Nephron (organoid): ENCODE measurements around the gene PRKN.

Experiments used
- H3K27ac Mint-ChIP-seq, 3 experiments: 2 replicates each; pipeline ENCODE4 v1.8.0; 2020; ENCODE audit warnings: mixed read lengths in 3 of 3, mild to moderate bottlenecking in 2 of 3, moderate library complexity in 1 of 3
- H3K27me3 Mint-ChIP-seq: 2 replicates; pipeline ENCODE4 v1.8.0; 2021; ENCODE audit warnings: low read depth, mild to moderate bottlenecking, moderate library complexity, mixed read lengths
- H3K36me3 Mint-ChIP-seq: 2 replicates; pipeline ENCODE4 v1.8.0; 2020; ENCODE audit warnings: low read depth, mixed read lengths
- H3K4me1 Mint-ChIP-seq: 2 replicates; pipeline ENCODE4 v1.8.0; 2020; ENCODE audit warnings: mixed read lengths
- H3K4me3 Mint-ChIP-seq, 3 experiments: 2 replicates each; pipeline ENCODE4 v1.8.0; 2020; ENCODE audit warnings: mild to moderate bottlenecking in 3 of 3, mixed read lengths in 3 of 3, moderate library complexity in 2 of 3
- H3K9me3 Mint-ChIP-seq: 2 replicates; pipeline ENCODE4 v1.8.0; 2020; ENCODE audit warnings: mixed read lengths
- CTCF ChIP-seq, 3 experiments: fragments of 200-600 bp; sonication (generic); IDR thresholded peaks; one replicate each; pipeline ENCODE4 v1.5.0; 2021; ENCODE audit warnings: antibody characterized with exemption in 3 of 3; ENCODE audit not compliant: unreplicated experiment in 3 of 3

The PRKN gene

GRCh38 chr6:161817881-161818280, 909.7 kb downstream of the PRKN start:
- no peaks in the 10 kb centered on the region for H3K36me3 Mint-ChIP-seq
- H3K9me3 Mint-ChIP-seq: peaks cover 4% of the 10 kb centered on the region
- TF ChIP-seq CTCF (IDR thresholded peaks at IDR 0.05; ENCODE audit: unreplicated experiment in 3 of 3): no peak
- H3K27me3 Mint-ChIP-seq: no peaks in the 10 kb centered on the region
- no peaks in the 10 kb centered on the region for H3K4me1 Mint-ChIP-seq
- no peak overlapping the region for H3K4me3 Mint-ChIP-seq
- H3K27ac Mint-ChIP-seq: no peak overlapping the region

- no peak overlapping the region for H3K4me3 Mint-ChIP-seq
Observed at GRCh38 chr6:161815965-161816364, 911.6 kb downstream of the PRKN start.

GRCh38 chr6:161813156-161813555, 914.4 kb downstream of the PRKN start:
- no peak for TF ChIP-seq CTCF (IDR thresholded peaks at IDR 0.05; ENCODE audit: unreplicated experiment in 3 of 3)
- Mint-ChIP-seq H3K27ac (no peak overlapping the region), H3K27me3 (no peaks in the 10 kb centered on the region), H3K4me3 (no peak overlapping the region), H3K9me3 (peaks cover 11% of the 10 kb centered on the region), H3K4me1 (no peaks in the 10 kb centered on the region), H3K36me3 (no peaks in the 10 kb centered on the region)

More at GRCh38 chr6:161815965-161816364, 911.6 kb downstream of the PRKN start:
- Mint-ChIP-seq H3K27ac (no peak overlapping the region), H3K4me1 (no peaks in the 10 kb centered on the region), H3K36me3 (no peaks in the 10 kb centered on the region), H3K9me3 (peaks cover 11% of the 10 kb centered on the region), H3K27me3 (no peaks in the 10 kb centered on the region)
- no peak for TF ChIP-seq CTCF (IDR thresholded peaks at IDR 0.05; ENCODE audit: unreplicated experiment in 3 of 3)

GRCh38 chr6:161809971-161810370, 917.6 kb downstream of the PRKN start:
- no peak overlapping the region for H3K27ac Mint-ChIP-seq
- no peaks in the 10 kb centered on the region for H3K36me3 Mint-ChIP-seq
- no peaks in the 10 kb centered on the region for H3K27me3 Mint-ChIP-seq
- H3K9me3 Mint-ChIP-seq: peaks cover 11% of the 10 kb centered on the region
- no peaks in the 10 kb centered on the region for H3K4me1 Mint-ChIP-seq
- no peak overlapping the region for H3K4me3 Mint-ChIP-seq
- TF ChIP-seq CTCF (IDR thresholded peaks at IDR 0.05; ENCODE audit: unreplicated experiment in 3 of 3): no peak

- no peak overlapping the region for H3K4me3 Mint-ChIP-seq
- H3K9me3 Mint-ChIP-seq: no peaks in the 10 kb centered on the region
- H3K4me1 Mint-ChIP-seq: no peaks in the 10 kb centered on the region
- no peaks in the 10 kb centered on the region for H3K27me3 Mint-ChIP-seq
- H3K27ac Mint-ChIP-seq: no peak overlapping the region
- no peaks in the 10 kb centered on the region for H3K36me3 Mint-ChIP-seq
- no peak for TF ChIP-seq CTCF (IDR thresholded peaks at IDR 0.05; ENCODE audit: unreplicated experiment in 3 of 3)
Observed at GRCh38 chr6:161804838-161805237, 922.7 kb downstream of the PRKN start.

GRCh38 chr6:161803131-161803530, 924.4 kb downstream of the PRKN start:
- no peaks in the 10 kb centered on the region for H3K9me3 Mint-ChIP-seq
- no peaks in the 10 kb centered on the region for H3K4me1 Mint-ChIP-seq
- H3K27me3 Mint-ChIP-seq: no peaks in the 10 kb centered on the region
- no peak overlapping the region for H3K4me3 Mint-ChIP-seq
- no peaks in the 10 kb centered on the region for H3K36me3 Mint-ChIP-seq
- TF ChIP-seq CTCF (IDR thresholded peaks at IDR 0.05; ENCODE audit: unreplicated experiment in 3 of 3): no peak
- no peak overlapping the region for H3K27ac Mint-ChIP-seq
